ENCODE results near the gene CD79B.
A peak's percentile ranks its signal among the peaks of the same experiment; 100 is the strongest.
"Not testable (repeated sequence)": the region's sequence is repeated elsewhere in the genome, so short reads cannot be mapped to it uniquely, and the experiment has no call there.

The CD79B gene

DNA sequence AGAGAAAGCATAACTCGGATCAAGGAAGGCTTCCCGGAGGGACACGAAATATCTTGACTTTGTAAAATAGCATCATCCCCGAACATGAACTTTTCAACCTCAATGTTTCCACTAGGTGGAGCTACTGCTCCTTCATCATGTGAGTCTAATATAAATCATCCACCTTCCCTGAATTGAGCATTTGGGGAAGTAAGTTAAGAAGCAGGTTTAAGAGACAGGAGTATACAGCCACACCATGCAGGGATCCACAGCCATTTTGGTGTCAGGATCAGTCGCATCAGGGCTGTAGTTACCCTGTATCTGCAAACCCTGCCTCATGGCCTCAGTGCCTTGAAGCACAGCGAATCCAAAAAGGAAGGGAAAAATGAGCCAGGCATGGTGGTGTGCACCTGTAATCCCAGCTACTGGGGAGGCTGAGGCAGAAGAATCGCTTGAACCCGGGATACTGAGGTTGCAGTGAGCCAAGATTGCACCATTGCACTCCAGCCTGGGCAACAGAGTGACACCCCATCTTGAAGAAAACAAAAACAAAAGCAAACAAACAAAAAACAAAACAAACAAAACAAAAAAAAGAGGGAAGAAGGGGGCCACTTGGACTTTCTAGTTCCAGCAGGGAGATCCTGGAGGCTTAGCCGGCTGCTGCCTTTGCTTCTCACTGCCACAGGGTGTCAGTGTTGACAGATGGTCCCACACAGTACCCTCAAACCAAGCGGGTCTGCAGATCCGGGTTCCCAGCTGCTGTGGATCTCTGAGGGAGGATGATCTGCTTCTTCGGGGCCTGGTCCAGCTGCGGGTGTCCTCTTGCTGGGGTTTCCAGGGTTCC lies 42.9 kb downstream of the CD79B start:
- FAIRE-seq: peak; percentile 54

DNA sequence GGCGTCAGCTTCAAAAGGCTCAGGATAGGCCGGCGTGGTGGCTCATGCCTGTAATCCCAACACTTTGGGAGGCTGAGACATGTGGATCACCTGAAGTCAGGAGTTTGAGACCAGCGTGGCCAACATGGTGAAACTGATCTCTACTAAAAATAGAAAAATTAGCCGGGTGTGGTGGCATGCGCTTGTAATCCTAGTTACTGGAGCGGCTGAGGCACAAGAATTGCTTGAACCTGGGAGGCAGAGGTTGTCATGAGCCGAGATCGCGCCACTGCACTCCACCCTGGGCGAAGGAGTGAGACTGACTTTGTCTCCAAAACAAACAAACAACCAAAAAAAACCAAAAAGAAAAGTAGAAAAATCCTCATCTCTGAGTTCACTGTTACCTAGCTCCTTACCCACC lies 47.0 kb downstream of the CD79B start:
- not testable (repeated sequence) for FAIRE-seq; DNase-seq (ENCODE audit: insufficient read length, low spot score)

More for the DNA sequence above, 42.9 kb downstream of the CD79B start:
- not testable (repeated sequence) for DNase-seq (ENCODE audit: insufficient read length, low spot score)

DNA sequence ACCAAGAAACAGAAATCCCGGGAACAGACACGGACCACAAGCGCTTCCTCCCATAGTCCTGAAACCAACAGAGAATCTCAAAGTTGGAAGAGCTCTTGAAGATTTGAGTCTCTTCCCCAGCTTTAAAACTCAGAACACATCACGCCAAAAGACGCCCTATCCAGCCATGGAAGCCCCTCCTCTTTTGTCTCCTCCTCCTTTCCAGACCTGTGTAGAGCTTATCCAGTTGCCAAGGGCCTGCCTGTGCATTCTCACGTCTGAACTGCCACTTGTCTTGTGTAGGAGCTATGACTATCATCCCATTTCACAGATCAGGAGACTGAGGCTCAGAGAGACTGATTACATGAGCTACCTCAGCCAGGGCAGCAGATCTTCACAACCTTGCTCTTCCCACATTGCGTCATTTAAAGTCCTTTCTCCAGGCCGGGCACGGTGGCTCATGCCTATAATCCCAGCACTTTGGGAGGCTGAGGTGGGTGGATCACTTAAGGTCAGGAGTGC lies 49.5 kb downstream of the CD79B start:
- not testable (repeated sequence) for FAIRE-seq; DNase-seq (ENCODE audit: insufficient read length, low spot score)

DNA sequence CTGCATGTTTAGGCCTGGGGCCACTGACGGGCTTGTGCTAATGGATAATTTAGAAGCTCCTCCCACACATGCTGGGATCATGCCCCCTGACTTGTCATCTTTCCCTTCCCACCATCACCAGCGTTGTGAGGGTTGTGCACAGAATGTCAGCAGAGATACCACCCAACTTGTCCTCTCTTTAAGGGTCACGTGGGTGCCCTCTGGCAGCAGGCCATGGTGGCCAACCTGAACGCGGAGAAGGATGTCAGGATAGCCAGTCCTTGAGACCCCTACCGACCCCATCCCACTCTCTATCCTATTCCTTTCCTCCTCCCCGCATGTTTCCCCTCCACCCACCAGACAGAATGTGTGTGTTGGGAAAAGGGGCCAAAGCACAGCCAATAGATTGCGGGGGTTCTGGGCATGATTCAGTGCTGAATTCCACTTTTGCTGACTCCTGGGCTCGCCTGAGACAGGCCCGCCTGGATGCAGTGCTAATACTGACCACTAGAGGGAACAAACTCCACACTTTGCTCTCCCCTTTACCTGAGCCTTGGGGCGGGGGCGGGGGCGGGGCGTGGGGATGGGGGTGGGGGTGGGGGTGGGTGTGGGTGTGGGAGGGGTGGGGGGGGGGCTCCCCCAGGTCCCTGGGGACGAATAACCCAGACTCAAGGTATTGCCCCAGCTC lies 50.1 kb downstream of the CD79B start, which contains the start of gene GH2:
GH2 (minus strand) TSS at position 10 of the 667 bp plus-strand sequence. CDS start 143 bp downstream, outside the sequence.
- FAIRE-seq (no peak), DNase-seq (ENCODE audit: insufficient read length, low spot score) (peak; percentile 76)
- TF ChIP-seq TAF1 (IDR thresholded peaks at IDR 0.05; ENCODE audit: low read depth, low read length) (no peak), POU2F2 (IDR thresholded peaks at IDR 0.05; ENCODE audit: low read depth, low read length) (no peak), SPI1 (IDR thresholded peaks at IDR 0.05; ENCODE audit: low read depth, low read length) (no peak), POLR2A (IDR thresholded peaks at IDR 0.05; ENCODE audit: low read depth, low read length) (no peak), POLR2AphosphoS5 (IDR thresholded peaks at IDR 0.05; ENCODE audit: low read depth, low read length) (no peak)

DNA sequence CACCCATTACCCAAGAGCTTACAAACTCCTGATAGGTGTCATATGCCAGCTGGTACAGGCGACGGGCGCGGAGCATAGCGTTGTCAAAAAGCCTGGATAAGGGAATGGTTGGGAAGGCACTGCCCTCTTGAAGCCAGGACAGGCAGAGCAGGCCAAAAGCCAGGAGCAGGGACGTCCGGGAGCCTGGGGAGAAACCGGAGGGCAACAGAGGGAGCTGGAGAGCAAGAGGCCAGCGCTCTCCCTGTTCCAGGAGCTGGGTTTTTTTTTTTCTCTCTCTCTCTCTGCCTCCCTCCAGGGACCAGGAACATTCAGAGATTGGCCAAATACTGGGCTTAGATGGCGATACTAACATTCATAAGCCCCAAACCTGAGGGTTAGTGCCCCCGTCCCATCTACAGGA lies 50.8 kb downstream of the CD79B start:
- DNase-seq (ENCODE audit: insufficient read length, low spot score): not testable (repeated sequence)

DNA sequence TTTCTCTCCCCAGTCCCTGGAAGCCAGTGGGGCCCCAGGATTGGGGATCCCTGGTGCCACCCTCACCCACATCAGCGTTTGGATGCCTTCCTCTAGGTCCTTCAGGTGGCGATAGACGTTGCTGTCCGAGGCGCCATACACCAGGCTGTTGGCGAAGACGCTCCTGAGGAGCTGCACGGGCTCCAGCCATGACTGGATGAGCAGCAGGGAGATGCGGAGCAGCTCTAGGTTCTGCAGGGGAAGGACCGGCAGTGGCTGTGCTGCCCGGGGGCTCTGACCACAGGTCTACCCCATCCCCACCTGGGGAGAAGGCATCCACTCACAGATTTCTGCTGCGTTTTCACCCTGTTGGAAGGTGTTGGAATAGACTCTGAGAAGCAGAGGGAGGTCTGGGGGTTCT lies 51.4 kb downstream of the CD79B start:
- FAIRE-seq (no peak), DNase-seq (ENCODE audit: insufficient read length, low spot score) (no peak)
- no peak for TF ChIP-seq POU2F2 (IDR thresholded peaks at IDR 0.05; ENCODE audit: low read depth, low read length)
- no peak for TF ChIP-seq POLR2A (IDR thresholded peaks at IDR 0.05; ENCODE audit: low read depth, low read length)
- no peak for TF ChIP-seq SPI1 (IDR thresholded peaks at IDR 0.05; ENCODE audit: low read depth, low read length)

More for the DNA sequence above, 50.8 kb downstream of the CD79B start:
- FAIRE-seq: not testable (repeated sequence)

All from GM12891 (cell line).